Measurements from ENCODE around the gene TFPI. TPM values are rescaled to one million over a fixed set of nuclear protein-coding genes. Genes with fewer than 3 reads are reported as not detected.

The TFPI gene
- total RNA-seq, 1 experiment from 2014 or later, result 8.4 TPM

DNA sequence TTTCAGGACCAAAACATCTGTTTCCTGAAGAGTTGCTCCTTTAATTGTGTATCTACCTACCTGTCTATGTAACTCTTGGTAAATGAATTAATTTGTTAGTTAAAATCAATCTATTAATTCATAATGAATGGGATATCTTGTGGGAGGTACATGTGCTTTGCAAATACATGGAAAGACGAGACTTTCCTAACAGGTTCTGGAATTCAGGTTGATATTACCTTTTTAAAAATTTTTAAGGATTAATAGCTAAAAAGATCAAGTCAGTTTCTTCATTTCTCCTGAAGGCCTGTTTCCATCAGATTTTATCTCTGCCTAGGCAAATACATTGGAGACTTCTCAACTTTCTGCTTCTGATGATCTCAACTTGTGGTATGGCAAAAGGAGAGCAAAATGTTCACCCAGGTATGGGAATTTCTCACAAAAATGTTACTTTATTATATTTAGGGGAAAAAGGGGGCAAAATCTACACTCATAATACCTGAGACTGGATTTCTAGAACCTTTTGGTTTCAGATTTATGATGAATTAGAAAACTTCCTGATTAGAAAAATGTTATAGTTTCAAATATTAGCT lies 7.4 kb downstream of the TFPI start (continued):
- TF ChIP-seq, protein P1, sequence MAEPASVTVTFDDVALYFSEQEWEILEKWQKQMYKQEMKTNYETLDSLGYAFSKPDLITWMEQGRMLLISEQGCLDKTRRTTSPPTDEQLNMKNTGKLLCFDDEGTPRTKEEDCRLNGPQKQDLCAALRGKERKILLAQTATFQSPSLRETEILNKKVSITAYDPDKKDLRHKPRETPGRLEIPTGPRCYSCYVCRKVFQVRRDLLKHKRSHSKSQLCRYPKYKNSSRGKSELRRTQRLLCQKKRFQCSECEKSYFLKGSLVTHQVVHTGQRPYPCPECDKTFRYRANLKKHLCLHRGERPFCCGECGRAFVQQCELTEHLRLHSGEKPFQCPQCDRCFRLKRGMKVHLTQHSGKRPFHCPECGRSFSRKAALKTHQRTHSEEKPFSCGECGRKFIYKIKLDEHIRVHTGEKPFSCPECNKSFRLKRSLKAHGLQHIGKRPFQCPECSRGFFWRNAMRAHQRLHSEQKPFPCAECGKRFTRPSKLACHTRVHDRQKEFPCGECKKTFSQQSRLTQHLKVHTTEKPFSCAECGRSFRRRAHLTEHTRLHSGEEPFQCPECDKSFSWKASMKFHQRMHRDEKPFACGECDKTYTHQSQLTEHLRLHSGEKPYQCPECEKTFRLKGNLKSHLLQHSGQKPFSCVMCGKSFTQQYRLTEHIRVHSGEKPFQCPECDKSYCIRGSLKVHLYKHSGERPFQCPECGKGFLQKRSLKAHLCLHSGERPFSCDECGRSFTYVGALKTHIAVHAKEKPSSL (CRISPR knock-in tag; conservative IDR thresholded peaks at IDR 0.05), result no peak
- TF ChIP-seq, protein P2, sequence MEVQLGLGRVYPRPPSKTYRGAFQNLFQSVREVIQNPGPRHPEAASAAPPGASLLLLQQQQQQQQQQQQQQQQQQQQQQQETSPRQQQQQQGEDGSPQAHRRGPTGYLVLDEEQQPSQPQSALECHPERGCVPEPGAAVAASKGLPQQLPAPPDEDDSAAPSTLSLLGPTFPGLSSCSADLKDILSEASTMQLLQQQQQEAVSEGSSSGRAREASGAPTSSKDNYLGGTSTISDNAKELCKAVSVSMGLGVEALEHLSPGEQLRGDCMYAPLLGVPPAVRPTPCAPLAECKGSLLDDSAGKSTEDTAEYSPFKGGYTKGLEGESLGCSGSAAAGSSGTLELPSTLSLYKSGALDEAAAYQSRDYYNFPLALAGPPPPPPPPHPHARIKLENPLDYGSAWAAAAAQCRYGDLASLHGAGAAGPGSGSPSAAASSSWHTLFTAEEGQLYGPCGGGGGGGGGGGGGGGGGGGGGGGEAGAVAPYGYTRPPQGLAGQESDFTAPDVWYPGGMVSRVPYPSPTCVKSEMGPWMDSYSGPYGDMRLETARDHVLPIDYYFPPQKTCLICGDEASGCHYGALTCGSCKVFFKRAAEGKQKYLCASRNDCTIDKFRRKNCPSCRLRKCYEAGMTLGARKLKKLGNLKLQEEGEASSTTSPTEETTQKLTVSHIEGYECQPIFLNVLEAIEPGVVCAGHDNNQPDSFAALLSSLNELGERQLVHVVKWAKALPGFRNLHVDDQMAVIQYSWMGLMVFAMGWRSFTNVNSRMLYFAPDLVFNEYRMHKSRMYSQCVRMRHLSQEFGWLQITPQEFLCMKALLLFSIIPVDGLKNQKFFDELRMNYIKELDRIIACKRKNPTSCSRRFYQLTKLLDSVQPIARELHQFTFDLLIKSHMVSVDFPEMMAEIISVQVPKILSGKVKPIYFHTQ (CRISPR knock-in tag; IDR thresholded peaks at IDR 0.05), result no peak
- TF ChIP-seq NFE2L1 (CRISPR knock-in tag; IDR thresholded peaks at IDR 0.05) (no peak), GRHL2 (CRISPR knock-in tag; IDR thresholded peaks at IDR 0.05; ENCODE audit: insufficient replicate concordance, severe bottlenecking) (no peak), GABPB1 (CRISPR knock-in tag; IDR thresholded peaks at IDR 0.05) (no peak), NR1H2 (CRISPR knock-in tag; IDR thresholded peaks at IDR 0.05) (no peak)
- TF ChIP-seq, protein P3, sequence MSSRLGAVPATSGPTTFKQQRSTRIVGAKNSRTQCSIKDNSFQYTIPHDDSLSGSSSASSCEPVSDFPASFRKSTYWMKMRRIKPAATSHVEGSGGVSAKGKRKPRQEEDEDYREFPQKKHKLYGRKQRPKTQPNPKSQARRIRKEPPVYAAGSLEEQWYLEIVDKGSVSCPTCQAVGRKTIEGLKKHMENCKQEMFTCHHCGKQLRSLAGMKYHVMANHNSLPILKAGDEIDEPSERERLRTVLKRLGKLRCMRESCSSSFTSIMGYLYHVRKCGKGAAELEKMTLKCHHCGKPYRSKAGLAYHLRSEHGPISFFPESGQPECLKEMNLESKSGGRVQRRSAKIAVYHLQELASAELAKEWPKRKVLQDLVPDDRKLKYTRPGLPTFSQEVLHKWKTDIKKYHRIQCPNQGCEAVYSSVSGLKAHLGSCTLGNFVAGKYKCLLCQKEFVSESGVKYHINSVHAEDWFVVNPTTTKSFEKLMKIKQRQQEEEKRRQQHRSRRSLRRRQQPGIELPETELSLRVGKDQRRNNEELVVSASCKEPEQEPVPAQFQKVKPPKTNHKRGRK (CRISPR knock-in tag; IDR thresholded peaks at IDR 0.05; ENCODE audit: borderline replicate concordance), result no peak
- TF ChIP-seq, protein P4, sequence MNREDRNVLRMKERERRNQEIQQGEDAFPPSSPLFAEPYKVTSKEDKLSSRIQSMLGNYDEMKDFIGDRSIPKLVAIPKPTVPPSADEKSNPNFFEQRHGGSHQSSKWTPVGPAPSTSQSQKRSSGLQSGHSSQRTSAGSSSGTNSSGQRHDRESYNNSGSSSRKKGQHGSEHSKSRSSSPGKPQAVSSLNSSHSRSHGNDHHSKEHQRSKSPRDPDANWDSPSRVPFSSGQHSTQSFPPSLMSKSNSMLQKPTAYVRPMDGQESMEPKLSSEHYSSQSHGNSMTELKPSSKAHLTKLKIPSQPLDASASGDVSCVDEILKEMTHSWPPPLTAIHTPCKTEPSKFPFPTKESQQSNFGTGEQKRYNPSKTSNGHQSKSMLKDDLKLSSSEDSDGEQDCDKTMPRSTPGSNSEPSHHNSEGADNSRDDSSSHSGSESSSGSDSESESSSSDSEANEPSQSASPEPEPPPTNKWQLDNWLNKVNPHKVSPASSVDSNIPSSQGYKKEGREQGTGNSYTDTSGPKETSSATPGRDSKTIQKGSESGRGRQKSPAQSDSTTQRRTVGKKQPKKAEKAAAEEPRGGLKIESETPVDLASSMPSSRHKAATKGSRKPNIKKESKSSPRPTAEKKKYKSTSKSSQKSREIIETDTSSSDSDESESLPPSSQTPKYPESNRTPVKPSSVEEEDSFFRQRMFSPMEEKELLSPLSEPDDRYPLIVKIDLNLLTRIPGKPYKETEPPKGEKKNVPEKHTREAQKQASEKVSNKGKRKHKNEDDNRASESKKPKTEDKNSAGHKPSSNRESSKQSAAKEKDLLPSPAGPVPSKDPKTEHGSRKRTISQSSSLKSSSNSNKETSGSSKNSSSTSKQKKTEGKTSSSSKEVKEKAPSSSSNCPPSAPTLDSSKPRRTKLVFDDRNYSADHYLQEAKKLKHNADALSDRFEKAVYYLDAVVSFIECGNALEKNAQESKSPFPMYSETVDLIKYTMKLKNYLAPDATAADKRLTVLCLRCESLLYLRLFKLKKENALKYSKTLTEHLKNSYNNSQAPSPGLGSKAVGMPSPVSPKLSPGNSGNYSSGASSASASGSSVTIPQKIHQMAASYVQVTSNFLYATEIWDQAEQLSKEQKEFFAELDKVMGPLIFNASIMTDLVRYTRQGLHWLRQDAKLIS (CRISPR knock-in tag; IDR thresholded peaks at IDR 0.05; ENCODE audit: borderline replicate concordance), result no peak

DNA sequence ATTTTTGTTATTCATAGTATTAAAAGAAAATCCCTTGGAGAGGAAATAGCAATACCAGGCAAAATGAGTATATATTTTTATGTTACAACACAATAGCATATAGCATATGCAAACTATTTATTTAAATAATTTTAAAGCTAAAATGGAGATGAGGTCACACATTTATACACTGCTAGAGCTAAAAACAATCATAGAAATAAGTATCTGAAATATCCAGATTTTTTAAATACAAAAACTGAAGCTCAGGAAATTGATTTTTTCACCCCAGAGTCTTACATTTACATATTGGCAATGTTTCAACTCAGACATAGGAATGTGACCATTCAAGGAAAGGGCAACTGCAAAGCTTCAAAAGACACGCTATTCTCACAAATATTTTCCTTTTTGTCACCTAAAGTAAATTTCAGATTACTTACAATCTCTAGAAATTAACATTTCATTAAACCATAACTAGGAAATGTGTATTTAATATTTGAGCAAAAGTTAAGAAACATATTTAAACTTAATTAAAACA lies 8.9 kb downstream of the TFPI start:
- H3K36me3 Mint-ChIP-seq, result peaks cover under 1% of the 10 kb centered on the region; the same call in 1 of the 2 replicates
- H3K9me3 Mint-ChIP-seq, result no peaks in the 10 kb centered on the region
- POLR2A ChIA-PET, result no interaction called here
- CTCF ChIA-PET, result interaction anchor here (0.7 to 0.9 kb wide), 2 partner anchors 36 to 45 kb away, joined by 3 read pairs; no protein-coding TSS in a partner anchor
- no peak overlapping the region for H3K27ac Mint-ChIP-seq
- ATAC-seq (no peak), DNase-seq (ENCODE audit: low spot score) (no peak)
- H3K4me3 Mint-ChIP-seq, result no peak overlapping the region
- H3K27me3 Mint-ChIP-seq (ENCODE audit: low read depth), result no peaks in the 10 kb centered on the region
- peaks cover 42% of the 10 kb centered on the region for H3K4me1 Mint-ChIP-seq
- TF ChIP-seq TP53 (CRISPR knock-in tag; IDR thresholded peaks at IDR 0.05) (no peak), SMAD3 (CRISPR knock-in tag; IDR thresholded peaks at IDR 0.05; ENCODE audit: borderline replicate concordance) (no peak), ELF4 (CRISPR knock-in tag; IDR thresholded peaks at IDR 0.05; ENCODE audit: low read depth) (no peak), CREB1 (CRISPR knock-in tag; IDR thresholded peaks at IDR 0.05) (no peak), NFATC4 (CRISPR knock-in tag; IDR thresholded peaks at IDR 0.05) (no peak), NR3C1 (CRISPR knock-in tag; conservative IDR thresholded peaks at IDR 0.05; ENCODE audit: low read depth) (no peak), ESRRA (CRISPR knock-in tag; IDR thresholded peaks at IDR 0.05; ENCODE audit: borderline replicate concordance) (no peak)
- TF ChIP-seq, protein P5, sequence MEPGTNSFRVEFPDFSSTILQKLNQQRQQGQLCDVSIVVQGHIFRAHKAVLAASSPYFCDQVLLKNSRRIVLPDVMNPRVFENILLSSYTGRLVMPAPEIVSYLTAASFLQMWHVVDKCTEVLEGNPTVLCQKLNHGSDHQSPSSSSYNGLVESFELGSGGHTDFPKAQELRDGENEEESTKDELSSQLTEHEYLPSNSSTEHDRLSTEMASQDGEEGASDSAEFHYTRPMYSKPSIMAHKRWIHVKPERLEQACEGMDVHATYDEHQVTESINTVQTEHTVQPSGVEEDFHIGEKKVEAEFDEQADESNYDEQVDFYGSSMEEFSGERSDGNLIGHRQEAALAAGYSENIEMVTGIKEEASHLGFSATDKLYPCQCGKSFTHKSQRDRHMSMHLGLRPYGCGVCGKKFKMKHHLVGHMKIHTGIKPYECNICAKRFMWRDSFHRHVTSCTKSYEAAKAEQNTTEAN (CRISPR knock-in tag; IDR thresholded peaks at IDR 0.05), result no peak
- TF ChIP-seq, protein P4 (CRISPR knock-in tag; IDR thresholded peaks at IDR 0.05; ENCODE audit: borderline replicate concordance), result no peak
- TF ChIP-seq, protein P6, sequence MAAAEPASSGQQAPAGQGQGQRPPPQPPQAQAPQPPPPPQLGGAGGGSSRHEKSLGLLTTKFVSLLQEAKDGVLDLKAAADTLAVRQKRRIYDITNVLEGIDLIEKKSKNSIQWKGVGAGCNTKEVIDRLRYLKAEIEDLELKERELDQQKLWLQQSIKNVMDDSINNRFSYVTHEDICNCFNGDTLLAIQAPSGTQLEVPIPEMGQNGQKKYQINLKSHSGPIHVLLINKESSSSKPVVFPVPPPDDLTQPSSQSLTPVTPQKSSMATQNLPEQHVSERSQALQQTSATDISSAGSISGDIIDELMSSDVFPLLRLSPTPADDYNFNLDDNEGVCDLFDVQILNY (CRISPR knock-in tag; IDR thresholded peaks at IDR 0.05), result no peak
- TF ChIP-seq, protein P7, sequence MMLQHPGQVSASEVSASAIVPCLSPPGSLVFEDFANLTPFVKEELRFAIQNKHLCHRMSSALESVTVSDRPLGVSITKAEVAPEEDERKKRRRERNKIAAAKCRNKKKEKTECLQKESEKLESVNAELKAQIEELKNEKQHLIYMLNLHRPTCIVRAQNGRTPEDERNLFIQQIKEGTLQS (CRISPR knock-in tag; conservative IDR thresholded peaks at IDR 0.05), result no peak
